Testis (tissue), 3 donors: ENCODE data around the gene SCARB1. TPM values are rescaled to one million over a fixed set of nuclear protein-coding genes. Genes with fewer than 3 reads are reported as not detected.

Experiments
- DNase-seq: peaks from one replicate; pipeline ENCODE4 v3.0.0-alpha.2; 2019
- H3K27ac ChIP-seq, 2 donors: fragments of 200-600 bp; sonication (generic); one replicate each; pipeline ENCODE4 v1.5.1; 2019
- H3K27me3 ChIP-seq: fragments of 200-600 bp; sonication (generic); one replicate; pipeline ENCODE4 v1.5.1; 2019
- H3K36me3 ChIP-seq: fragments of 200-600 bp; sonication (generic); one replicate; pipeline ENCODE4 v1.5.1; 2017; ENCODE audit warnings: low read depth; ENCODE audit errors: missing control alignments
- H3K4me1 ChIP-seq: fragments of 200-600 bp; sonication (generic); one replicate; pipeline ENCODE4 v1.5.1; 2019
- H3K4me3 ChIP-seq, 2 donors: fragments of 200-600 bp; sonication (generic); one replicate each; pipeline ENCODE4 v1.5.1; 2017 to 2019
- H3K9me3 ChIP-seq: fragments of 200-600 bp; sonication (generic); one replicate; pipeline ENCODE4 v1.5.1; 2017
- CTCF ChIP-seq, 3 experiments: fragments of 450-650 bp in 2 of 3; fragments of 200-600 bp in 1 of 3; sonication (generic) in 1 of 3; IDR thresholded peaks; one replicate each; pipeline ENCODE4 v1.5.1; 2016 to 2019; ENCODE audit warnings: antibody characterized with exemption in 3 of 3, mild to moderate bottlenecking in 2 of 3, moderate library complexity in 1 of 3
- POLR2A ChIP-seq: fragments of 450-650 bp; IDR thresholded peaks from one replicate; pipeline ENCODE4 v1.6.1; 2017; ENCODE audit warnings: antibody characterized with exemption, mild to moderate bottlenecking, moderate library complexity
- WGBS, 2 donors: methylation state at CpG; one replicate each; pipeline ENCODE4 v1.1.5; 2018; 5-methylcytosine and 5-hydroxymethylcytosine counted together
- intact Hi-C: fragments of 100-400 bp; cut with DNase I; formaldehyde crosslinking; loops from one replicate; pipeline ENCODE4 v1.15.1; 2023; ENCODE audit warnings: low total_unique reads
- polyA plus RNA-seq: library from polyadenylated mRNA; stranded (reverse); fragments of 350-450 nt; fragmentation: Illumina TruSeq; extraction: RNeasy Lipid Tissue Mini Kit (QIAGEN cat#74804); gene quantifications from one replicate; pipeline ENCODE4 v1.2.3, GENCODE V29; 2014; ENCODE audit warnings: low read depth, low replicate concordance; ENCODE audit not compliant: insufficient read depth
- total RNA-seq, 2 donors: library from RNA; depleted of rRNA; stranded (reverse); fragments of >200 nt; gene quantifications; one replicate each; pipeline ENCODE4 v1.2.3, GENCODE V29; 2016

The SCARB1 gene
- total and polyA plus RNA-seq, 3 donors from 2014 or later, result 46.9 to 116 (median 73.6) TPM

- intact Hi-C loops, result no loop called here
- TF ChIP-seq CTCF (IDR thresholded peaks at IDR 0.05) (no peak), POLR2A (no peak)
- WGBS, 2 donors, result 58 to 80% methylated on average over 7 of the region's 7 CpGs
- Histone ChIP-seq H3K4me3 (peak overlapping the region in 1 of 2 donors; percentile 38), H3K27me3 (no peaks in the 10 kb centered on the region), H3K9me3 (no peaks in the 10 kb centered on the region), H3K27ac (peak overlapping the region in 1 of 2 donors; percentile 10), H3K36me3 (no peaks in the 10 kb centered on the region), H3K4me1 (peaks cover 38% of the 10 kb centered on the region)
- DNase-seq, result no peak
These were observed 119.4 kb downstream of the SCARB1 start for GRCh38 chr12:124744273-124744640.

GRCh38 chr12:124743479-124744272, 120.0 kb downstream of the SCARB1 start:
- TF ChIP-seq POLR2A (no peak), CTCF (IDR thresholded peaks at IDR 0.05) (no peak)
- Histone ChIP-seq H3K9me3 (no peaks in the 10 kb centered on the region), H3K4me1 (peaks cover 38% of the 10 kb centered on the region), H3K27me3 (no peaks in the 10 kb centered on the region), H3K27ac (peak overlapping the region in 1 of 2 donors; percentile 10), H3K4me3 (no peak overlapping the region), H3K36me3 (no peaks in the 10 kb centered on the region)
- intact Hi-C loops, result no loop called here
- 68 to 72% methylated on average over 18 of the region's 18 CpGs for WGBS, 2 donors
- DNase-seq, result no peak

- no peak for DNase-seq
- intact Hi-C loops, result no loop called here
- H3K27me3 ChIP-seq, result no peaks in the 10 kb centered on the region
- H3K27ac ChIP-seq, result peak overlapping the region; percentile 35 to 57
- no peak overlapping the region for H3K4me3 ChIP-seq
- H3K36me3 ChIP-seq, result no peaks in the 10 kb centered on the region
- H3K9me3 ChIP-seq, result no peaks in the 10 kb centered on the region
- H3K4me1 ChIP-seq, result peaks cover 42% of the 10 kb centered on the region
- TF ChIP-seq CTCF (IDR thresholded peaks at IDR 0.05) (no peak), POLR2A (no peak)
- WGBS, 2 donors, result 47 to 54% methylated on average over 10 to 12 of the region's 12 CpGs
These were observed 121.0 kb downstream of the SCARB1 start for GRCh38 chr12:124742678-124743077.

GRCh38 chr12:124742111-124742510, 121.6 kb downstream of the SCARB1 start:
- intact Hi-C loops, result no loop called here
- Histone ChIP-seq H3K36me3 (no peaks in the 10 kb centered on the region), H3K9me3 (no peaks in the 10 kb centered on the region), H3K4me1 (peaks cover 42% of the 10 kb centered on the region), H3K4me3 (no peak overlapping the region), H3K27ac (peak overlapping the region; percentile 35 to 57), H3K27me3 (no peaks in the 10 kb centered on the region)
- DNase-seq, result no peak
- TF ChIP-seq CTCF (IDR thresholded peaks at IDR 0.05) (no peak), POLR2A (no peak)
- WGBS, 2 donors, result 59 to 80% methylated on average over 11 to 12 of the region's 12 CpGs

GRCh38 chr12:124741211-124741610, 122.5 kb downstream of the SCARB1 start:
- 93 to 95% methylated on average over 6 to 7 of the region's 7 CpGs for WGBS, 2 donors
- TF ChIP-seq CTCF (IDR thresholded peaks at IDR 0.05) (no peak), POLR2A (no peak)

More at GRCh38 chr12:124741211-124741610, 122.5 kb downstream of the SCARB1 start:
- Histone ChIP-seq H3K27ac (peak overlapping the region in 1 of 2 donors; percentile 56), H3K4me3 (no peak overlapping the region), H3K9me3 (no peaks in the 10 kb centered on the region), H3K27me3 (no peaks in the 10 kb centered on the region), H3K36me3 (no peaks in the 10 kb centered on the region), H3K4me1 (peaks cover 34% of the 10 kb centered on the region)
- intact Hi-C loops, result no loop called here
- DNase-seq, result no peak
